ENCODE measurements around the gene LDLRAD4.

DNA sequence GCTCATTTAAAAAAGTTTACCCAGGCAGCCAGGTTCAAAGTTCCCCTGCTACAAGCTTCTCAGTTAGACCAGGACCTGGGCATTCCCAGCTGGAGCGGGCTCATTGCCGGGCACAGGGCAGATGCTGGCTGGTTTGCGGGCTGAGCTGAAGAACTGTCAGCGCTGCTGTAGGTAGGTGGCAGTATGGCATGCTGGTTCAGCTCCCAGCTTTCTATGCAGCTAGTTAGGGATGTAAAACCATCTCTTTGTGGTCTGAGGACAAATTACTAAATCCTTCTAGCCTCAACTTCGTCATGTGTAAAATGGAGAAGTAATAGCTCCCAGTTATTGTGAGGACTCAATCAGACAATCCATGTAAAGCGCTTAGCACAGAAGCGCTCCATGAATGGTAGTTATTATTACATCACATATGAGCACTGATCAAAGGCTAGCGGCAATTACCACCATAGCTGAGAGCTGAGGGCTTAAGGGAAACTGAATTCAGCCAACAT, 2.4 kb upstream of the LDLRAD4 start:
- TF ChIP-seq ZFP3 (CRISPR knock-in tag; IDR thresholded peaks at IDR 0.05), result no peak
- TF ChIP-seq BACH2 (CRISPR knock-in tag; IDR thresholded peaks at IDR 0.05; ENCODE audit: borderline replicate concordance), result no peak
- no peak for TF ChIP-seq OSR1 (CRISPR knock-in tag; IDR thresholded peaks at IDR 0.05)
- no peak for TF ChIP-seq RARB (CRISPR knock-in tag; IDR thresholded peaks at IDR 0.05)
- TF ChIP-seq ESRRG (CRISPR knock-in tag; IDR thresholded peaks at IDR 0.05), result no peak
- TF ChIP-seq, protein P1, sequence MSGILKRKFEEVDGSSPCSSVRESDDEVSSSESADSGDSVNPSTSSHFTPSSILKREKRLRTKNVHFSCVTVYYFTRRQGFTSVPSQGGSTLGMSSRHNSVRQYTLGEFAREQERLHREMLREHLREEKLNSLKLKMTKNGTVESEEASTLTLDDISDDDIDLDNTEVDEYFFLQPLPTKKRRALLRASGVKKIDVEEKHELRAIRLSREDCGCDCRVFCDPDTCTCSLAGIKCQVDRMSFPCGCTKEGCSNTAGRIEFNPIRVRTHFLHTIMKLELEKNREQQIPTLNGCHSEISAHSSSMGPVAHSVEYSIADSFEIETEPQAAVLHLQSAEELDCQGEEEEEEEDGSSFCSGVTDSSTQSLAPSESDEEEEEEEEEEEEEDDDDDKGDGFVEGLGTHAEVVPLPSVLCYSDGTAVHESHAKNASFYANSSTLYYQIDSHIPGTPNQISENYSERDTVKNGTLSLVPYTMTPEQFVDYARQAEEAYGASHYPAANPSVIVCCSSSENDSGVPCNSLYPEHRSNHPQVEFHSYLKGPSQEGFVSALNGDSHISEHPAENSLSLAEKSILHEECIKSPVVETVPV (CRISPR knock-in tag; IDR thresholded peaks at IDR 0.05), result no peak
- TF ChIP-seq, protein P2, sequence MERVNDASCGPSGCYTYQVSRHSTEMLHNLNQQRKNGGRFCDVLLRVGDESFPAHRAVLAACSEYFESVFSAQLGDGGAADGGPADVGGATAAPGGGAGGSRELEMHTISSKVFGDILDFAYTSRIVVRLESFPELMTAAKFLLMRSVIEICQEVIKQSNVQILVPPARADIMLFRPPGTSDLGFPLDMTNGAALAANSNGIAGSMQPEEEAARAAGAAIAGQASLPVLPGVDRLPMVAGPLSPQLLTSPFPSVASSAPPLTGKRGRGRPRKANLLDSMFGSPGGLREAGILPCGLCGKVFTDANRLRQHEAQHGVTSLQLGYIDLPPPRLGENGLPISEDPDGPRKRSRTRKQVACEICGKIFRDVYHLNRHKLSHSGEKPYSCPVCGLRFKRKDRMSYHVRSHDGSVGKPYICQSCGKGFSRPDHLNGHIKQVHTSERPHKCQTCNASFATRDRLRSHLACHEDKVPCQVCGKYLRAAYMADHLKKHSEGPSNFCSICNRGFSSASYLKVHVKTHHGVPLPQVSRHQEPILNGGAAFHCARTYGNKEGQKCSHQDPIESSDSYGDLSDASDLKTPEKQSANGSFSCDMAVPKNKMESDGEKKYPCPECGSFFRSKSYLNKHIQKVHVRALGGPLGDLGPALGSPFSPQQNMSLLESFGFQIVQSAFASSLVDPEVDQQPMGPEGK (CRISPR knock-in tag; IDR thresholded peaks at IDR 0.05; ENCODE audit: borderline replicate concordance), result no peak
- no peak for TF ChIP-seq CSDC2 (CRISPR knock-in tag; IDR thresholded peaks at IDR 0.05)
- no peak for TF ChIP-seq ZNF8 (CRISPR knock-in tag; IDR thresholded peaks at IDR 0.05)
- TF ChIP-seq TCF4 (CRISPR knock-in tag; IDR thresholded peaks at IDR 0.05; ENCODE audit: borderline replicate concordance), result no peak
- TF ChIP-seq ZC3H10 (CRISPR knock-in tag; IDR thresholded peaks at IDR 0.05), result no peak

All from SK-N-SH treated with all-trans-retinoic acid at 6 μM for 48 hours (cell line).